Loucy (cell line): ENCODE measurements around the gene DVL2.

ENCODE experiments used
- CTCF ChIP-seq: fragments of 200-600 bp; sonication (generic); conservative IDR thresholded peaks from 2 replicates; pipeline ENCODE4 v1.5.1; 2014; ENCODE audit warnings: mild to moderate bottlenecking, antibody characterized with exemption, low read length
- EZH2phosphoT487 ChIP-seq: fragments of 200-600 bp; IDR thresholded peaks from 2 replicates; pipeline ENCODE4 v1.6.1; 2018; ENCODE audit warnings: antibody characterized with exemption, mild to moderate bottlenecking, moderate library complexity, borderline replicate concordance

- TF ChIP-seq CTCF, result no peak
- no peak for TF ChIP-seq EZH2phosphoT487
Observed at GRCh38 chr17:7260151-7260550, 25.8 kb upstream of the DVL2 start.
